ENCODE results near the gene IL12RB1.

IL12RB1 gene

GRCh38 chr19:18110609-18111232 lies 24.0 kb upstream of the IL12RB1 start:
- DNase-seq, result no peak

DNA sequence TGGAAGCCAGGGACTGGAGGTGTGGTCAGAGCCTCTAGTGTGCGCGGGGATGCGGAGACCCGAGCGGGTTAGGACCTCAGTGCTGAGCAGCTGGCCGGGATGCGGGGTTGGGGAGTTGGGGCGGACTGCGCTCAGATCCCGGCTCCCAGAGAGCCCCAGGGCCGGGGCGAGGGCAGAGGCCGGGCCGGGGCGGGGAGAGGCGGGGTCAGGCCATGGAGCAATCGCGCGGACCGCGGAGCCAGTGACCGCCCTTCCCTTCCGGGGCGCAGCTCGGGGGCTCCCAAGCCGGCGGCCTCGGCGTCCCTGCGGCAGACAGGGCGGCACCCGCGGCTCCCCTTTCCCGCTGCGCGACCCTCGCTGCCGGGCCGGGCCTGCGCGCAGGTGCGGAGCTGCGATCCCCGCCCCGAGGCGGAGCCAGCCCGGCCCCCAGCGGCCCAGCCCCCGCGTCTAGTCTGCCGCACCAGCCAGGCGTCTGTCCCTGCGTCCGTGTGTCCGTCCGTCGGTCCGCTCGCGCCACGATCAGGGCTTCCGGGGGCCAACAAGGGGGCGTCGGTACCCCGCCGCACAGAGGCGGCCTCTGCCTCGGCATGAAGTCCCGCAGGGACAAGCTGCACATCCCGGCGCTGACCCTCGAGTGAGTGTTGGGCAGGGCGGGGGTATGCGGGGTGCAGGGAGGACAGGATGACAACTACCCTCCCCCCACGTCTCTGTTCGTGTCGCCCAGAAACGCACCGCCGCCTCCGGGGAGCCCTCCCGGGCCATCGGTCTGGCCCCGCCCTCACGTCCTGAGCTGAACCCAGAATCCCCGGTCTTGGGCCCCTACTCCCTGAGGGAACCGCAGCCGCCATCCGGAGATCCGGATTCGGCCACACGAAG lies 23.2 kb upstream of the IL12RB1 start:
- DNase-seq, result peak in 1 of 2 donors; percentile 51

GRCh38 chr19:18109341-18109732 lies 22.6 kb upstream of the IL12RB1 start:
- DNase-seq, result no peak

DNA sequence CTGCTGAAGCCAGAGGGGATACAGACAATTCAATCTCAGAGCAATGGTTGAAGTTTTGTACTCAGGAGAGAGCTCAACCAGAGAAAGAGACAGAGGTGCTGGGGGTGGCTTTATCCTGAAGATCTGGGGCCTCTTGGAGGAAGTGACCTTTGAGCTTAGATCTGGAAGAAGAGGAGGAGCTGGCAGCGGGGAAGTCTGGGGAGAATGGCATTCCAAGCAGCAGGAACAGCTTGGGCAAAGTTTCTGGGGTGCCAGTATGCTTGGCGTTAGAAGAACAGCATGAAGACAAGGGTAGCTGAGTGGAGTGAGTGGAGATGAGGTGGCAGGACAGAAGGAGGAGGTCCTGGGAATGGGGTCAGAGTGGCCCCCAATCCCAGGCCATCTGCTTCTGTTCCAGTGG lies 22.2 kb upstream of the IL12RB1 start:
- DNase-seq, result no peak

GRCh38 chr19:18107235-18107634 lies 20.5 kb upstream of the IL12RB1 start:
- DNase-seq, result no peak

GRCh38 chr19:18105259-18105658 lies 18.5 kb upstream of the IL12RB1 start:
- peak; percentile 51 for DNase-seq

GRCh38 chr19:18104793-18105131 lies 18.0 kb upstream of the IL12RB1 start:
- DNase-seq, result no peak

DNA sequence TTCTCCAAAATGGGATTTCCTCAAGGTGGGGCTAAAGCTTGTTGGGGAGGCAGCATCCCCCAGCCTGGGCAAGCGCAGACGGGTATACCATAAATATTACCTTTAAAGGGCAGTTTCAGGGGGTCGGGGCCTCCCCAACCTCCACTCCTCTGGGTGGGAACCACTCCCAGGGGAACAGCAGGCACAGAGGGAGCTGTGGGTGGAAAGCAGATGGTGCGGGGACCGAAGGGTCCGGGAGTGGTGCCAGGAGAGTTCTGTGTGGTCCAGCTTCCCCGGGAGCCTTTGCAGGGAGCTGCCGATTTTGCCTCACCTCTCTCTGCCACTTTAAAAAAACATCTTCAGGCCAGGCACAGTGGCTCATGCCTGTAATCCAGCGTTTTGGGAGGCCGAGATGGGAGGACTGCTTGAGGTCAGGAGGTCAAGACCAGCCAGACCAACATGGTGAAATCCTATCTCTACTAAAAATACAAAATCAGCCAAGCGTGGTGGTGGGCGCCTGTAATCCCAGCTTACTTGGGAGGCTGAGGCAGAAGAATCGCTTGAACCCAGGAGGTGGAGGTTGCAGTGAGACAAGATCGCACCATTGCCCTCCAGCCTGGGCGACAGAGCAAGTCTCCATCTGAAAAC lies 16.3 kb upstream of the IL12RB1 start:
- DNase-seq, result no peak

DNA sequence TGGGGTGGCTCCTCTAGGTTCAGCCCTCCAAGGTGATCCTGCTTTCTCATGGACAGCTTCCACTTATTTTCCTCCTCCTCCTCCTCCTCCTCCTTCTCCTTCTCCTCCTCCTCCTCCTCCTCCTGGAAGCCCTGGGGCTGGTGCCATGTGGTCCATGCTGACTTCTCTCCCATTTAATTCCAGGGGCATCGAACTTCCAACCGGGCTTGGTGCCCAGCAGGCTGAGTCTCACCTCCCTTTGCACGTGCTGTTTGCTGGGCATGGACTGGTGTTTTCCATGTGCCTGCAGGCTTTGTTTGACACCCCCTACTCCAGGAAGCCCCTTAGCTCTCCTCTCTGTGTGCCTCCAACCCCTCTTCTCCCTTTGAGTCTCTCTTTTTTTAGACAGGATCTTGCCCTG lies 14.5 kb upstream of the IL12RB1 start:
- no peak for DNase-seq

DNA sequence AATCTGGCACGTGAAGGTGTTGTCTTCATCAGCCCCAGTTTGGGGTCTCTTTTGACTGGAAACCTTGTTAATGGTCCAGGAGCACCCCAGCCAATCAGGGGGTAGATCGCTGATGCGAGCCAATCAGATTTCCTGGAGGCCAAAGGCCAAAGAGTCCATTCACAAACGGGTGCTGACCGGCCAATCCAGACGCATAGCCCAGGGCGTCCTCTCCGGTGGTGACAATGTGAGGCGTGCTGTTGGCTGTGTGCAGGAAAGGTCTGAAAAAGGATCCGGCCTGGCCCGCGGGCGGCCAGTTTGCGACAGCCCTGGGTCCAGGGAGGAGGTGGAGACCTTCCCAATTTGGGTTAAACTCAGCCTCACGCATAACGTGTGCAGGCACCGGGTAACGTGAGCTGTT lies 14.0 kb upstream of the IL12RB1 start:
- DNase-seq, result no peak

DNA sequence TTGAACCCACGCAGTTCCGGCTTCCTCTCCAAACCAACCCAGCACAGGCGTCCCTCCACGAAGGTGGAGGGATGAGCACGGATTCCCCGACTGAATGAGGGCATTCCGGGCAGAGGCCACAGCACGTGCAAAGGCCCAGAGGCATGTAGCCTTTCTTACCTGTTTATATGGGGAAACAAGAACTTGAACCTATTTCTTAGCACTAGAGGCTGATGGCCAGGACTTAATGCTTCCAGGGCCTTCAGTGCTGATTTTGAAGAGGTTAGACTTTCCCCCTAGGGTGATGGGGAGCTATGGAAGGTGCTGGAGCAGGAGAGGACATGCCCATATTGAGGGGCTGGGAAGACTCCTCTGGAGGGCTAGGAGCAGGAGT lies 12.9 kb upstream of the IL12RB1 start:
- DNase-seq, result no peak

- no peak for DNase-seq
Measured at GRCh38 chr19:18098891-18099622, 12.3 kb upstream of the IL12RB1 start.

- no peak for DNase-seq
Measured at GRCh38 chr19:18097993-18098890, 11.5 kb upstream of the IL12RB1 start.

- peak; percentile 84 to 92 for DNase-seq
Measured at GRCh38 chr19:18097217-18097992, 10.7 kb upstream of the IL12RB1 start, which contains the start of gene MAST3. Gene MAST3, plus strand, starts transcription at chr19:18097778. Its CDS starts 15 bp downstream, at chr19:18097793.

DNA sequence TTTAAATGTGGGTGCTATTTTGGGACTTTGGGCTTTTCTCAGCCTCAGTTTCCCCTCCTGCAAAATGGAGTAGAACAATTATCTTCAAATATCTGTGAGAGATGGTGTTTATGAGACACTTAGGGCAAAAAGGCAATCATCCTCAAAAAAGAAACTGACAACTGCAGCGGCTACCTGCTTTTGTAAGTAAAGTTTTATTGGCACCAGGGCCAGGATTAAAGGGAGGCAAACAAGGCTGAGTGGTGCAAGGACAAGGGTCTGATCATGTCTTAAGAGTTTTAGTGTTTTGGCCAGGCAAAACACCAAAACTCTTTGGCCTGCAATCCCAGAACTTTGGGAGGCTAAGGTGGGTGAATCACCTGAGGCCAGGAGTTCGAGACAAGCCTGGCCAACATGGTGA lies 9.5 kb upstream of the IL12RB1 start:
- no peak for DNase-seq

DNA sequence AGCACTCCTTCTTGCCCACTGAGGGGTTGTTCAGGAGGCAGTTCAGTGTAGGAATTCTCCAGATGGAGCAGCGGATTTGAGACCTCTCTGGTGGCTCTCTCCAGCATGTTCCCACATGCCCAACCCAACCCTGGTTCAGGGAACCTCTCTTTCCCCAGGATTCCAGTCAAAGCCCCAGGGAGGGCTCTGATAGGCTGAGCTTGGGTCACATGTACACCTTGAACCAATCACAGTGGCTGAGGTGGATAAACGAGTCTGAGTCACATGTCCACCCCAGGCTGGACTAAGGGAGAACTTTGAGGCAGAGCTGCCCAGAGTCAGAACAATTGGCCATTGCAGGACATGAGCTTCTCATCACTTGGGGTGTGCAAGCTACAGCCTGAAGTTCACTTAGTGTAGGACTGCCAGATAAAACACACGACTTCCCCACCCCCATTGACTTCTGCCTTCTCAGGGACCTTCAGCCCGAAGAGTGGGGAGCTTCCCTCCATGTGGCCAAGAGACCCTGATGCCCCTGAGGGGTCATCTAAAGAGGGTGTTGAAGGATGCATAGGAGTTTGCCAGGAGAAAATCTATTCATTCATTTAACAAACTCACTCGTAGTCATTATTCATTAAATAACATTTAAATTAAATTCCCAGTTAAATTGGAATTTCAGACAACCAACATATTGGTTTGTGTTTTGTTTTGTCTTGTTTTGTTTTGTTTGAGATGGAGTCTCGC lies 6.9 kb upstream of the IL12RB1 start:
- peak in 1 of 2 donors; percentile 43 for DNase-seq

- peak; percentile 73 to 83 for DNase-seq
Measured at GRCh38 chr19:18091217-18091608, 4.5 kb upstream of the IL12RB1 start.

DNA sequence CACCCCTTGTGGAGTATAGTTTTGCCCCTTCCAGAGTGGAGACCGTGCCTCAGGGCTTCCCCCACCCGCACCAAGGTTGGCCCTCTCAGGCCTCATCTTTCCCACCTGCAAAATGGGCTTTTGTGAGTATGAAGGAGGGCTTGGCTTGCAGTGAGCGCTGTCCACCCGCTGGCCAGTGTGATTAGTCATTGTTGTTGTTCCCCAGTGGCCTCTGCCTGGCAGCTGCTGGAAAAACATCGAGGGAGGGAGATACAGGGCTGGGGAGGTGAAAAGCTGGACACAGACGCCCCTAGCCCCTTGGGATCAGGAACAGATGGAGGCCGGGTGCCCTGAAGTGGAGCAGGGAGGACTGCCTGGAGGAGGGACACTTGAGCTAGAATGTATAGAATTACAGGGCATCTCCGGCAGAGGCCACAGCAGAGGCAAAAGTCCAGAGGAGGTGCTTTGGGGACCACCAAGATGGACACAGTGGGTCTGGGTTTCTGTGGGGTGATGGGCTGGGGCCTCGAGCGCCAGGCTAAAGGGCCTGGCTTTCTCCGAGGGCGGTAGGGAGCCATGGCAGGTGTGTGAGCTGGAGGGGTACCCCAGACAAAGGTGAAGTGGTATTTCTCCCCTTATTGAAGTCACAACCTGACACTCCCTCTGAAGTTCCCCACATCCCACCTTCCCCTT lies 3.9 kb upstream of the IL12RB1 start:
- no peak for DNase-seq

GRCh38 chr19:18089726-18090125 lies 3.0 kb upstream of the IL12RB1 start:
- DNase-seq, result no peak

DNA sequence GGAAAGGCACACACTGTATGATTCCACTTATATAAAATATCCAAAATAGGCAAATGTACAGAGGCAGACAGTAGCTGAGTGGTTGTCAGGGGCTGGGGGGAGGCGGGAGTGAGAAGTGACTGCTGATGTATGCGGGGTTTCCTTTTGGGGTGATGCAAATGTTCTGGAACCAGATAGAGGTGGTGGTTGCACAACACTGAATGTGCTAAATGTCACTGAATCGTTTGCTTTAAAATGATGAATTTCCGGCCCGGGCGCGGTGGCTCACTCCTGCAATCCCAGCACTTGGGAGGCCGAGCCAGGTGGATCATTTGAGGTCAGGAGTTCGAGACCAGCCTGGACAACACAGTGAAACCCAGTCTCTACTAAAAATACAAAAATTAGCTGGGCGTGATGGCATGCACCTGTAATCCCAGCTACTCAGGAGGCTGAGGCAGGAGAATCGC lies 2.4 kb upstream of the IL12RB1 start:
- DNase-seq, result peak; percentile 91 to 92
